ENCODE measurements around the gene PSMC3.

Gene PSMC3

GRCh38 chr11:47393163-47394049 is 32.8 kb downstream of the PSMC3 start:
- no peak for DNase-seq

GRCh38 chr11:47392546-47393162 is 33.6 kb downstream of the PSMC3 start:
- no peak for DNase-seq

GRCh38 chr11:47391711-47392432 is 34.4 kb downstream of the PSMC3 start:
- no peak for DNase-seq

GRCh38 chr11:47391077-47391583 is 35.1 kb downstream of the PSMC3 start:
- DNase-seq: no peak

GRCh38 chr11:47390422-47390760 is 35.8 kb downstream of the PSMC3 start:
- DNase-seq: no peak

GRCh38 chr11:47389577-47390421 is 36.4 kb downstream of the PSMC3 start:
- no peak for DNase-seq

DNA sequence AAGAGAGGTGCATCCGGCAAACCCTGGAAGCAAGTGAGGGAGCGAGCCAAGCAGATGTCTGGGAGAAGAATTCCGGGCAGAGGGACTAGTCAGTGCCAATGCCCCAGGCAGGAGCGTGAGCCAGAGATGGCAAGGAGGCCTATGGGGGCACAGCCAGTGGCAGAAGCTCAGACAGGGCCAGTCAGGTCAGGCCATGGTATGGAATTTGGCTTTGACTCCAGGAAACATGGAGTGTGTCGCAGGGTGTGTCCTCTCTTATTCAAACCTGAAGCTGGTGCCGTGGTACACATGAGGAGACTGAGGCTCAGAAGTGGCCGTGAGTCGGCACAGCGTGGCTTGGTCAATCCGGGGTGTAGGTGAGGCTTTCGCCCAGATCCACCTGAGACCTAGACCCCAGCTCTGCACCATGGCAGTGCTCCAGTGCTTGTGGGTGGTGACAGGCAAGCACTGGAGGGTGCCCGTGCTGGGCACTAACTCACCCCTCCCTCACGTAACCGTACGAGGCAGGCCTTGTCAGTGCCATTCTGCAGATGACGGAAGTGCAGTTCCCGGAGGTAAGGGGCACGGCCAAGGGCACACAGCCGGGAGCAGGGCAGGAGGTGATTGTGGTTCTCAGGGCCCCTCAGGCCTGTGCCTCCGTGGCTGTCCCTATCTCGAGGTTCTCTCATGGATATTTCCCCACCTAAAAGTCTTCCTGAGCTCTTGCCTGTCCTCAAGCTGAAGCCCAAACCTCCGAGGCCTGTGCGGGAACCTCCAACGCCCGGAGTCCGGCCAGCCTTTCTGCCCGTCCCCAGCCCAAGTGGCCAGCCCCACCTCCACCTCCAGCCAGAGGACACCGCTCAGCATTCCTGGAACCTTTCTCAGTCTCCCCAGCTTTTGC is 37.3 kb downstream of the PSMC3 start:
- no peak for DNase-seq

- no peak for DNase-seq
Measured at GRCh38 chr11:47387944-47388696, 38.1 kb downstream of the PSMC3 start.

DNA sequence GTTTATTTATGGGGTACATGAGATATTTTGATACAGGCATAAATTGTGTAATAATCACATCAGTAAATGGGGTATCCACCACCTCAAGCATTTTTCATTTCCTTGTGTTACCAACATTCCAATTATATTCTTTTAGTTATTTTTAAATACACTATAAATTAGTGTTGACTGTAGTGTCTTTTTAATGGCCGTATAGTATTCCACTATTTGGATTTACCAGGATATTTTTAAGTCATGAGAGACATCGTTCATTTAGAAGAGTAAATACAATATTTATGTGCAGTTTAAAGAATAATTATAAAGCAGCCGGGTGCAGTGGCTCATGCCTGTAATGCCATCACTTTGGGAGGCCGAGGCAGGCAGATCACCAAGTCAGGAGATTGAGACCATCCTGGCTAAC is 41.7 kb downstream of the PSMC3 start:
- no peak for DNase-seq

- DNase-seq: no peak
Measured at GRCh38 chr11:47383071-47383470, 43.2 kb downstream of the PSMC3 start.

GRCh38 chr11:47380078-47380477 is 46.2 kb downstream of the PSMC3 start:
- no peak for DNase-seq

DNA sequence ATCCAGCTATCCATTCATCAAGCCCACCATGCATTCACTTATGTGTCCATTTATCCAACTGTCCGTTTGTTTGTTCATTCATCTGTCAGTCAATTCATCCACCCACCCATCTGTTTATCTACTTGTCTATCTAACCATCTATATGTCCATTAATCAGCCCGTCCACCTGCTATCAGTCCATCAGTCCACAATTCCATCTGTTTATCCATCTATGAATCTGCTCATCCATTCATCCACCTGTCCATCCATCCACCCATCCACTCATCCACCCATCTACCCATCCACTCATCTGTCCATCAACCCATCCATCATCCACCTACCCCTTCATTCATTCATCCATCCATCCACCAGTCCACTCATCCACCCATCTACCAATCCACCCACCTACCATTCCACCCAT is 46.9 kb downstream of the PSMC3 start:
- no peak for DNase-seq

GRCh38 chr11:47378836-47379170 is 47.4 kb downstream of the PSMC3 start:
- DNase-seq: no peak

GRCh38 chr11:47378010-47378835 is 48.0 kb downstream of the PSMC3 start, which contains the start of gene SPI1:
Gene SPI1, minus strand, starts transcription at chr11:47378547. Its CDS starts 194 bp downstream, at chr11:47378353.
- no peak for DNase-seq

DNA sequence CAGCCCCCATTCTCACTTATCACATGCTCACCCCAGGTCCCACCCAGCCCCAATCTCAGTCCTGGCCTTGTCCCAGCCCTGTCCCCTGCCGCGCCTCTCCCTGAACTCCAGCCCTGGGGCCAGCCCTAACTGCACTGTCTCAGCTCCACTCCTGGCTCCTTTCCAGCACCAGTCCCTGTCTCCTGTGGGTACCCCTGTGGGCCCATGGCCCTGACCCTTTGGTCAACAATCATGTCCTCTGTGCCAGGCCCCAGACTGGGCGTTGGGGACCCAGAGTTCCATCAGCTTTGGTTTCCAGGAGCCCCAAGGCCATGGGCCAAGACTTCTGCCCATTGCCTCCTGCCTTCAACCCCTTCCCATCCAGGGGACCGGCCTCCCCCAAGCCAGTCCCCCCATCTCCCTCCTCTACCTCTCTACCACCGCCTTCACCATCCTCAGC is 48.6 kb downstream of the PSMC3 start:
- DNase-seq: no peak

GRCh38 chr11:47376525-47377371 is 49.5 kb downstream of the PSMC3 start:
- no peak for DNase-seq

- no peak for DNase-seq
Measured at GRCh38 chr11:47376107-47376524, 50.1 kb downstream of the PSMC3 start.

- no peak for DNase-seq
Measured at GRCh38 chr11:47375546-47376085, 50.6 kb downstream of the PSMC3 start.

DNA sequence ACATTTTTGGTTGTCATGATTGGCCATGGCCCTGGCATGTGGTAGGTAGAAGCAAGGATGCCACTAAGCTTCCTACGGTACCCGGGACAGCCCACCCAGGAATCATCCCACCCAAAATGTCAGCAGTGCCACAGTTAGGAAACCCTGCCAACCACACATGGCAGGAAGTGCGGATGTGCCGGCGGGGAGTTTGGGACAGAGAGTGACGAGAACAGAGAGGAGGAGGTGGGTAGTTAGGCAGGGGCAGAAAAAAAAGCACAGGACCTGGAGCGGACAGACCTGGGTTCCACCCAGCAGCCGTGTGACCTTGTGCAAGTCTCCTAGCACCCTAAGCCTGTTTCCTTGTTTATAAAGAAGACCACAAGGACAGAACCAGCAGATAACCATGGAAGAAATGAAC is 51.2 kb downstream of the PSMC3 start:
- DNase-seq: no peak

Data from NCI-H1048 (cell line).